CD4-positive, alpha-beta T cell treated with Interleukin-1 beta for 1 hour (primary cell): ENCODE results near the gene NEK1.
A peak's percentile ranks its signal among the peaks of the same experiment; 100 is the strongest.
"Not testable (repeated sequence)": the region's sequence is repeated elsewhere in the genome, so short reads cannot be mapped to it uniquely, and the experiment has no call there.

Experiments
- DNase-seq, 2 donors: peaks; one replicate each; pipeline ENCODE4 v3.0.0-alpha.2; 2020 to 2022

NEK1 gene

DNA sequence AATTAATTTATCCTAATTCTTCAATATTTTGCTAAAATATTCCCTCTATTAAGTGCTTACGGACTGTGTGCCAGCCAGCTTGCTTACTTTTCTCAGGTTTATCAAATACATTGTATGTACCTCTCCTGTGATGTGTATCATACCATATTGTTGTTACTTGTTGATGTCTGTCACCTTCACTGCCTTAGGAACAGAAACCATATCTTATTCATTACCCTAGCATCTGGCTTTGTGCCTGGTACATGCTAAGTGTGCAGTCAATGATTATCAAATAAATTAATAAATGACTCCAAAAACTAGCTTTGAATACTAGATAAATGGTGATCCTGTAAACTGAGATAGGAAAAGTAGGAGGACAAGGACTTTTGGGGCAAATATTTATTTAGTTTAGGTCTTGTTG lies 14.9 kb upstream of the NEK1 start:
- DNase-seq = no peak

DNA sequence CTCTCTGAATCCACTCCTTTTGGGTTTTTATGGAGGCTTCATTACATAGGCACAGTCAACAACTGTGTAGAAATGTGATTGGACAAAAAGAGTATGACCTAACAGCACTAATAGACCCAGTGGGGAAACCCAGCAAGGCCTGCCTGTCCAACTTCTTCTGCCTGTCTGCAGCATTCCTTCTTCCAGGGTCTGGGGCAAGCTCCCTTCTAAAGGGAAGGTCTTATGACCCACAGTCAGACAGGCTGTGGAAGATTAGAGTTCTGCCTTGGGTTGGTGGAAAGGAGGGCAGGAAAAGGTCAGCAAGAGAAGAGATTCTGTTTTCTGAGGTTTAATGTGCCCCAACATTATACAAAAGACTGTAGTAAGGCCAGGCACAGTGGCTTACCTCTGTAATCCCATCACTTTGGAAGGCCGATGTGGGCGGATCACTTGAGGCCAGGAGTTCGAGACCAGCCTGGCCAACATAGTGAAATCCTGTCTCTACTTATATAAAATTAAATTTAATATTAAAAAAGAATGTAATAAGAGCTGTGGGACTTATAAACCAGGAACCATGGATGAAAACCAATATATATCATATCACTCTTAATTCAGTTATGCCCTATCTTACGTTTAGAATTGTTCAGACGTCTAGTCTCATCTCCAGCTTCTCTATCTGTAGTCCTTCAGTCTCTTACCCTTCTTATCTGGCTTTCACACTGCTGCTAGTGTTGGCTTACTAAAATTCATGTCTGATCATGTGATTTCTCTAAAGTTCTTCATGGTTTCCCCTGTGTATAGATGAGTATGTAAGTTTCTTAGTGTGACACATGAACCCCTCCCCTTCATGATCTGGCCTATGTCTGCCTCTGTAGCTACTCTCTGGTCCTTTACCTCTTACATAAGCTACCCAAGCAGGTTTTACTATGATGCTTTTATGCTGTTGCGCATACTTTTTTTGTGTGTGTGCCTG lies 14.2 kb upstream of the NEK1 start:
- no peak for DNase-seq

DNA sequence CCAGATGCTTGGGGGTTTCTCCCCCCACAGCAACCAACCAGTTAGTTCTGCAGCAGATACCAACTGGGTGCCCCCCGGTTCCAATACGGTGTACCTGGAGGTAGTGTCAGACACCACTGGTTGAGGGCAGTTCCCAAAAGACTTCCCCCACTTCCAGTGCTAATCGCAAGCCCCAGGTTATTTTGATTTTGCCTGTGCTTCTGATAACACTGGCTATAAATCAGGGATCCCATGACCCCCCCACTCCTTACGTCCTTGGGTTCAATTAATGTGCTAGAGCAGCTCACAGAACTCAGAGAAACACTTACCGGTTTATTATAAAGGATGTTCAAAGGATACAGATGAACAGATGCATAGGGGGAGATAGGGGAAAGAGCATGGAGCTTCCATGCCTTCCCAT lies 13.5 kb upstream of the NEK1 start:
- no peak for DNase-seq

DNA sequence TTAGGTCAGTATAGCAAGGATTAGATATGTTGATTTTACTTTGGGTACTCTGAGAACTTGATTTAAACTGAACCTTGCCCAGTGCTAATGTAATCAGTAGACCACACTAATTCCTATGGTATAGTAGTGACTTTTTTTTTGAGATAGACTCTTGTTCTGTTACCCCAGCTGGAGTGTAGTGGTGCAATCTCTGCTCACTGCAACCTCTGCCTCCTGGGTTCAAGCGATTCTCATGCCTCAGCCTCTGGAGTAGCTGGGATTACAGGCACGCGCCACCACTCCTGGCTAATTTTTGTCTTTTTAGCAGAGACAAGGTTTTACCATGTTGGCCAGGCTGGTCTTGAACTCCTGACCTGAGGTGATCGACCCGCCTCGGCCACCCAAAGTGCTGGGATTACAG lies 11.6 kb upstream of the NEK1 start:
- not testable (repeated sequence) for DNase-seq

DNA sequence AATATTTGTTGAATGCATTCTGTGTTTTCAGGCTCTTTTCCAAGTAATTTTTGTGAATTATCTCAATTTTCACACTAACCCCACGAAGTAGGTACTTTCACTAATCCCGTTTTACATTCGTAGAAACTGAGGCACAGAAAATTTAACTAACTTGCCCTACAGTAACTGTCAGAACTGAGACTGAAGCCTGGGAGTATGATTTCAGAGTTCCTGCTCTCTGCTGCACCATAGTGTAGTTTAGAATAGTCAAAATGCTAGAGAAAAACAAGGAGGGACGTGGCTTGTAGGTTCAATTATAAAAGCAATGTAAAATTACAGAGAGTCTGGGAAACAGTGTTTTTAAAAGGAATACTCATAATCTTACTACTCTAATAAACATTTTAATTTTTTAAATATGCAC lies 10.2 kb upstream of the NEK1 start:
- DNase-seq = no peak

DNA sequence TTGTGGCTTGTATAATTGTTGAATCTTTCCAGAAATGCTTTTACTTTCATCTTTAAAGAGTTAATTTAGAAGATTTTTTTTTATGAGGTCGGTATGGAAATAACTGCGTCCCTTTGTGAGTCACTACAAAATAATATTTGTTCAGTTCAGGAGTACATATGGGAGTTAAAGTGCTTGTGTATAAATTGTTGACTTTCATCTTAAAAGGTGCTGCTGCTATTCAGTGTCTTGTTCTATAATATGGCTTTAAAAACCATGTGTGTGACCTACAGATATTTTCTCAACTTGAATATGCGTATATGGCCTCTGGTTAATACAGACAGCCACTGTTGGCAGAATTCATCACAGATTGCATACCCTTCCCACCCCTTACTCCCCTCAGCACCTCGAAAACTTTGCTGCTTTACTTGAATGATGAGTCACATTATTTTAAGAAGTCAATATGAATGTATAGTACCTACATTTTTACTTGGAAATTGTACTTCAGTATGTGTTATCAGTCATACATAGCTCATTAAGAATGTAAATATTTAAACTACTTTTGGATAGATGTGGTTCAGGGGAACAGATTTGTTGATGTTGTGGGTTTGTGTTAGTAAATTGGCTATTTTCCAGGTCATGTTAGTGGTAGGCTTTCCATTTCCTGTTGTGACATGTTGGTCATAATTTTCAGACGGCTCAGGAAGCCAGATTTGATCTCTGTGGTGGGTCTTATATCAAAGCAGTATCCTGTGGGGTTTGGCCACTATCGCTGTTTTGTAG lies 9.5 kb upstream of the NEK1 start:
- DNase-seq = peak; percentile 59 to 81

DNA sequence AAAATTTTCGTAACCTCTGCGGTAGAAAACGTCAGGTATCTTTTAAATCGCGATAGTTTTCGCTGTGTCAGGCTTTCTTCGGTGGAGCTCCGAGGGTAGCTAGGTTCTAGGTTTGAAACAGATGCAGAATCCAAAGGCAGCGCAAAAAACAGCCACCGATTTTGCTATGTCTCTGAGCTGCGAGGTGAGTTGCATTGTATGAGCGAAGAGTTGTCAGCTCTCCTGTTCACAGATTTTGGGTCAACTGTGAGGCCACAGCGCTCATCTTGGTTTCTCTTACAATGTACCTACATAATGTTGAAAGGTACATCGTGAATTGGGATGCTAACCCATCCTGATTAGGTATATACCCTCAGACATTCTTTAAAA lies 8.5 kb upstream of the NEK1 start:
- DNase-seq = peak; percentile 20 to 41

DNA sequence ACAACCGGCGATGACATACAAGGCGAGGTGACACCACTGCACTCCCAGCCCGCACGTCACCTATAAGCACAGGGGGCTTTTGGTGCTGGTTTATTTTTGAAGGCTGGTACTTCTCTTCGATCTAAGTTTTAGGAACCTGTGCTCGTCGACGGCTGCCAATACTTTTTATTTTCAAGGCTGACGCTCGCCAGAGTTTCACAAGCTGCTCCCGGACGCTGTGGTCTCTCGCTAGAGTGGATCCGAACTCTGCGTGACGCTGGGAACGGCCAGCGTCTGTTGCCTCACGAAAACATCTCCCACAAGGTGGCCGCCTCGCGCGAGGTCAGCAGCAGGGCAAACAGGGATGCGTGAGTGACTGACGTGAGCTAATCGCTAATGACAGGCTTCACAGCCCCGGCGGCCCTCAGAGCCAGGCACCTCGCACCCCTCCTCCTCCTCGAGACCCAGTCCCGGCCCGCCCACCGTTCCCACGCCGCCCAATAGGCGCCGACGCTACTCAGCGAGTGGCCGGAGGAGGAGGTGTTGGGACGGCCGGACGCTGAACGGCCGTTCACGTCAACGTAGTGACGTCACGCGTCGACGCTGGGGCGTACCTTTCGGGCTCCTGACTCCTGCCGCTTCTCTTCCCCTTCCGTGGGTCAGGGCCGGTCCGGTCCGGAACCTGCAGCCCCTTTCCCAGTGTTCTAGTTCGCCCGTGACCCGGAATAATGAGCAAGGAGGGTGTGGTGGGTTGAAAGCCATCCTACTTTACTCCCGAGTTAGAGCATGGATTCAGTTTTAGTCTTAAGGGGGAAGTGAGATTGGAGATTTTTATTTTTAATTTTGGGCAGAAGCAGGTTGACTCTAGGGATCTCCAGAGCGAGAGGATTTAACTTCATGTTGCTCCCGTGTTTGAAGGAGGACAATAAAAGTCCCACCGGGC lies 7.8 kb upstream of the NEK1 start, which contains the start of gene CLCN3:
TSS of gene CLCN3 (plus strand) at position 621 of the 922 bp plus-strand sequence. CDS start 15,351 bp downstream, outside the sequence.
- peak; percentile 91 to 97 for DNase-seq

DNA sequence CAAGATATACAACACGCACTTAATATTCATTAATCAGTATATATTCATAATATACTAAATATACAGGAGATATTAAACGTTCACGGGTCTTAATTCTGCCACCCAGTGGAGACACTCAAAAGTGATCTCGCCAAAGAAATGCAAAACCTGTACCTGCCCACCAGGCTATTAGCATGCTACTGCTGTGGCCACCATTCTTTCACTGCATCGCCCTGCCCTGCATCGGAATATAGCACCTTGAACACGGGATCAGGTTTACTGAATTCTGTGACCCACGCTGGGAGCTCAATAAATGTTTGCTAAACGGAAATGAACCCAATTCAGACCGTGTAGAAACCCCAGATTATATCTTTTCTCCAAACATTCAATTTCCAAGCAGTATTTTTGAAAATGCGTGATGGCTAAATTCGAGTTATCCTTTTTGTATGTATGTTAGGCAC lies 7.2 kb upstream of the NEK1 start:
- peak; percentile 68 to 72 for DNase-seq

DNA sequence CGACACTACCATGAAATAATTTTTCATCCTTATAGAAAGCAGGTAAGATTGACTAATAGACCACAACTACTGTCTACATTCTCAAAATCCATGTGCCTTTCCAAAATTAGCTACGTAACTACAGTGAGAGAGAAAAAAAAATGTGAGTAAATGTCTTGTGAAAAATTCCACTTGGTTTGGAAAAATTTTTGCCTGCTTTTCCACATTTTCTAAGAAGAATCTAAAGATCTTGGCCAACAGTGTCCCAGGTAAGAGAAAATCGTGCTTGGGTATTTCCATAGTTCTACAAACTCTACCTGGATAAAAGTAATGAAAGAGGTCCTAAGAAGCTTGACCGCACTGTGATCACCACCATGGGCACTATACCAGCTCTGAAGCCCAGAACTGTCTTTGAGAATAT lies 6.6 kb upstream of the NEK1 start:
- DNase-seq = no peak

DNA sequence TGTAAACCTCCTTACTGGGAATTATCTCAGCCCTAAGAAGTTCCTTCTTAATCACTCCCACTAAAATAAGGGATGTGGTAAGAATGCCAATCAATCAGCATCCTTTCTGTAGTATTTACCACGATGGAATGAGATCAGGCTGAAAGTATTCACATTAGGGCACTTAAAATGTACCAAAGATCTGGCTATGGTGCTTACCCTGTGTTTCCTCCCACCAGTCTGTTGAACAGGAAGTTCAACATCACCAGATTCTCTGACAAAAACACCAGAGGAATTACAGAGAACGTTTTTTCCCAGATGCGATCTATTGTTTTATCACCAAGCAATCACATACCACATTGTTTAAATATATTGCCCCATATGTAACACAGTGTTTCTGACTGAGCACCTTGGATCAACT lies 5.9 kb upstream of the NEK1 start:
- peak in 1 of 2 donors; percentile 34 for DNase-seq

DNA sequence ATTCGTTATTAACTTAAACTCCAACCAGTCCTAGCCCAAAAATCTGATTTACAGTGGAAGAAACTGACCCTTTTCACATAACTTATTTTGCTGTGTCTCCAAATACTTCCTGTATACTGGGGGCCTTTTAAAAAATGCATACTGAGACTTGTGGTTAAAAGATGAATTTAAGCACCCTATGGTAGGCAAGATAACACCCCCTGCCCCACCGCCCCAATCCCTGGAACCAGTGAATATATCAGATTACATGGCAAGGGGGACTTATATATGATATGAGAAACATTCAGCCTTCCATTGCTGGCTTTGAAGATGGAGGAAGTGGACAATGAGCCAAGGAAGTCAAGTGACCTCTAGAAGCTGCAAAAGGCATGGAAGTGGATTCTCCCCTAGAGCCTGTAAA lies 4.9 kb upstream of the NEK1 start:
- no peak for DNase-seq

DNA sequence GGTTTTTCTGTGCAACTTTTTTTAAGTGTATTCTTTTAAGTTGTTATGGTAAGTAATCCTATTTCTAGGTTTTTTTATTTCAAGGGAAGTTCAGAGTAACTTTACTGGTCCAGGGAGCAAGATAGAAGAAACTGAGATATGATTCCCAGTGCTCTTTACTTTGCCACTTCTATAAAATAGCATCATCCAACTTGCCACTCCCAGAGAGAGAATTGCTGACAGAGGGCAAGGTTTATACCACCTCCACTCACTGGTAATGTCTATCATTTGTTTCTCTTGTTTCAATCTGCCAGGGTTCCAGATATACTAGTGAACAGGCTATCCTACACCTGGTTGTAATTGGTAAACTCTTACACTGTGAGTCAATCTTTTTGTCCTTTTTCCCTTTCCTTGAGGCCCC lies 4.5 kb upstream of the NEK1 start:
- no peak for DNase-seq

DNA sequence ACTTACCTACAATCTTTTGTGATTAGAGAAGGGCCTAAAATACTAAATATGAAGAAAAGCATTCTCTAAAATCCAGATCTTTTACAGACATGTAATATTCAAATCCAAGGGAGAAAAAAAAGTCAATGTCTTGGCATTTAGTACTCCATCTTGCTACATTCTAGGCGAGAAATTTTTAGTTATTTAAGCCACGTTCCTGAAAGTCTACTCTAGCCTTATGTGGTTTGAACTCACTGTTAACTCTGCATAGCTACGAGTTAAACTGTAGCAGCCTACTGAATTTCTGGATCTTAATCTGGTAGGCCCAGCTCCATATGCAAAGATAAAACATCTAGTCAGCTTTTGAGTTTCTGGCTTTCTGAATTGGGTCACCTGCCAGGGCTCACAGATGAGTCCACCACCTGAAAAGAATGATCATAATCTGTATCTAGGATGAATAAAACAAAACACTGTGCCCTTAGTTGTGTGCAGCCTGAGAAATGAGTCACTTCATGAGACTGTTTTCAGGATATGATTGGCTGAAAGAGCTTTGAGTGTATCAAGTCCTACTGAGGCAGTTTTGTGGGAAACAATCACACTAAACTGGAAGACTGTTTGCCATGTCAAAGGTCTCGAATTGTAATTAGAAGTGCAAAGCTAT lies 3.2 kb upstream of the NEK1 start:
- no peak for DNase-seq

DNA sequence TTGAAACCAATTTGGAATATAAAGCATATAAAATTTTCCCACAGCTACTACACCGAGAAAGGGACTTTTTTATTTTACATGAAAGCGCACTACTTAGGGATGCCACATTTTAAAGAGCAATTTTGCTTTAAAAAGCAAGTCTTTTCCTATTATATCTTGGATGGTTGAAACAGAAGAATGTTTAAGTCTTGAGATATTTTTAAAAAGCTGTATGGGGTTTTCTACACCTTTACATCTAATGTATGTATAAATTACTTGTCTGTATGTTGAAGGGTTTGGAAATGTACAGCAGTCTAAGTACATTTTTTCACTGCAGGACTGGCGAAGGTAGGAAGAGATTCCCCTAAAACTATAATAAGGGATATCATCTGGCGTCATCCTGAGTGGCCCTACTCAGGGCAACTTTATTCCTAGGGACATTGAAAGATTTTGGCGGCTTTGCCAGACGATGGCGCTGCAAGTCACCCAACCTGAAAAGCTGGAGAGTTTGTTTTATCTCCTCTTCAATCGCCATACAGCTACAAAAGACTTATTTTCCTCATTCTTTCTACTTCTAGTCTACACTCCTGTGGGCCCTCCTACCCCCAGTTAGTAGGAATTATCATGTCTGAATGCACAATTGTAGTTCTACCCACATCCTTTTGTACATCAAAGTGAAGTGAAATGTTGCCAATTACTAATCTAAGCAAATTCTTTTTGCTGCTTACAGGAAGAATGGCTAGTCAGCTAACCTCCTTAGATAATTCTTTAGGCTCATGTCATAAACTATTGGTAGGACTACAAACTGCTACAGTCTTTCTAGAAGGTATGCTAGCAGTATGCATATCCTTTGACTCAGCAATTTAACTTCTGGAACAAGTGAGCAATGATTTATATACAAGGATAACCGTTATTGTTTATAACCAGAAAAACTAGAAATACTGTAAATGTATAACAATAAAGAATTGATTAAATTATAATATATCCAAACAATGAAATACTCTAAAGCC lies 782 bp upstream of the NEK1 start:
- DNase-seq = peak; percentile 74 to 78

DNA sequence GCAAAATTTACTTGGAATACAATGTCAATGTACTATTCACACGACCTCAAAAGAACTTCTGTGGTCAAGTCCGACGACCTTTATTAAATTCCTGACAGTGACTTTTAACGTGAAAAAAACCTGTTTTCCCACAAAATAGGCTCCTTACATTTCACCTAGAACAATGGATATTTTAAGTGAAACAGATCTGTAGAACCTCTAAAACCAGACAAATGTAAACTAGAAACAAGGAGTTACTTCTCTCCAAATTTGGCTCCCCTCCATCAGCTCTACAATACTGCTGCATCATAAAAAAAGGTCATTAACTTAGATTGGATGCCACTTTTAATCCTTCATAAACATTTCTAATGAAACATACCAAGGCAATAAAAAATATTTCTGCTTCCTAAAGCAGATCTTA lies 1.2 kb downstream of the NEK1 start:
- no peak for DNase-seq

DNA sequence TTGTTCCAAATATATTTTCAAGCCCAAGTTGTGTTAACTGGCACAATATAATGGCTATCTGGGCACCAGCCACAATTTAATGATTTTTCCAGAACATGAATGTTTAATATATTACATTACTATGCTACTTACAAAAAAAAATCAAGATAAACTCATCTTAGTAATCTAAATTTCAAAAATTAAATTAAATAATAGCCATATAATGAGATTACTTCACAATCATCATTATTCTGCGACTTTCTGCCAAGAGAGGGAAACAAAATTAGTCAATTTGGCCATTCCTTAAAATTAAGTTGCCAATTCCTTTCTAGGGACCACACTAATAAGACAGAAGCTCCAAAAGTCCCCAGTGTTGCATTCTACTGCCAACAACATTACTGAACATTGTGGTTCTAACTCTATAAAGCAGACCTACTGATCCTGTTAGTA lies 7.5 kb downstream of the NEK1 start:
- DNase-seq = no peak

DNA sequence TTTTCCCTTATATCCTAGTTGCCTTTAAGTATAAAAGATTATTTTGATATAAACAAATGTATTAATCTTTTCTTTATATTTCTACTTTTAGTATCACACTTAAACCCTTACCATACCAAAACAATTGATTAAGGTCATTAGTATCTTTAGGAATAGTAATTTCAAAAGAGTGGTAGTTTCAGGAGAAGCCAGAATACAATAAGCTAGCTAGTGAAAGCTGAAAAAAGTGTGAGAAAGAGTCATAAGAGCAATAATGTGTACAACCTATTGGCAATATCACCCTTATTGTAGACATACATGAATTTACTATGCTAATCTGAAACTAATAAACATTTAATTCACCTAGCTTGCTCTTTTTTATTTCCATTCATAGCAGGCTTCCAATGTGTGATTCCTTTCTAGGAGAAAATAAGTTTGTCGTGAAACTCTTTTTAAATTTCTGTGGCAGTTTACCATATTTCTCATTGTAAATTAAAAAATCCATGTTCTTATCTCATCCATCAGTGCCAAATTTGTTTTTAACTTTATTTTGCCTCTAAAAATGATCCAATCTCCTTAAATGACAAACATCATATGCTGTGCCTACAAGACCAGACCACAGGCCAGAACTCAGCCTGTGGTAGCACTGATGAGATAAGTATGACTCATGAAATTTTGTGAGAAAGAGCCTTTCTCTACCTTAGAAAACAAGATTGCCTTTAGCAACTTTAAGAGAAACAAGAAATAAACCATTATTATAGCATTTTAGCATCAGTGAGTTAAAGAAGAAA lies 8.1 kb downstream of the NEK1 start:
- DNase-seq = no peak

DNA sequence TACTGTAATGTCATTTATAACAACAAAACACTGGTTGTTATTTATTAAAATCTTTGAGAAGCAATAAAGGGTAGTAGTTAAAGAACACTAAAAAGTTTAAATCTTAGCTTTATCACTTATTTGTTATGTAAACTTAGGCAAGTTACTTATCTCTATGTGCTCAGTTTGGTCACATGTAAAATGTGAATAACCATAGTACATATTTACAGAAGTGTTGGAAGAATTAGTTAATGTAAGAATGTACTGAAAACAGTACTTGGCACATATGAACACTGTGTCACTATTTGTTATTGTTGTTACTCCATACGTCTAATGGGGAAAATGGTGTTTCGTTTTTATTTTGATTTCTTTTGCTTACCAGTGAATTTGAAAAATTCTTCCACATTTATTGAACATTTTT lies 9.1 kb downstream of the NEK1 start:
- no peak for DNase-seq
